Kidney (tissue), 14 donors: ENCODE results near the gene C9. TPM values are rescaled to one million over a fixed set of nuclear protein-coding genes. Genes with fewer than 3 reads are reported as not detected.
A peak's percentile ranks its signal among the peaks of the same experiment; 100 is the strongest.
"Not testable (repeated sequence)": the region's sequence is repeated elsewhere in the genome, so short reads cannot be mapped to it uniquely, and the experiment has no call there.

Source experiments
- DNase-seq, 5 donors: peaks; one replicate each; pipeline ENCODE4 v3.0.0-alpha.2; 2013 to 2020
- FAIRE-seq: peaks from 2 replicates; lab custom pipeline; 2012; peaks lifted over from hg19 to GRCh38; lab: Jason Lieb, UNC
- H3K27ac ChIP-seq, 2 donors: one replicate each; pipeline ENCODE4 v1.7.0; 2013; ENCODE audit warnings: low read depth in 2 of 2, low read length in 2 of 2, inconsistent platforms in 1 of 2
- H3K27me3 ChIP-seq: one replicate; pipeline ENCODE4 v1.7.1; 2013; ENCODE audit warnings: low read length, inconsistent platforms; ENCODE audit not compliant: control insufficient read depth, insufficient read depth
- H3K36me3 ChIP-seq, 3 donors: one replicate each; pipeline versions ENCODE4 v1.7.0 to v1.7.1; 2013; ENCODE audit warnings: low read length in 3 of 3, control low read depth in 1 of 3, inconsistent platforms in 1 of 3; ENCODE audit not compliant: insufficient read depth in 3 of 3, control insufficient read depth in 2 of 3
- H3K4me1 ChIP-seq, 3 donors: one replicate each; pipeline versions ENCODE4 v1.7.0 to v1.7.1; 2013; ENCODE audit warnings: low read length in 3 of 3, inconsistent platforms in 1 of 3, low read depth in 1 of 3; ENCODE audit not compliant: control insufficient read depth in 2 of 3, insufficient read depth in 2 of 3
- H3K4me3 ChIP-seq, 3 donors: one replicate each; pipeline versions ENCODE4 v1.7.0 to v1.8.1; 2013; ENCODE audit warnings: low read length in 3 of 3, control low read depth in 1 of 3, inconsistent platforms in 1 of 3
- H3K9ac ChIP-seq, 3 donors: one replicate each; pipeline versions ENCODE4 v1.7.0 to v1.7.1; 2013; ENCODE audit warnings: low read length in 3 of 3, control low read depth in 1 of 3, inconsistent platforms in 1 of 3
- H3K9me3 ChIP-seq, 3 donors: one replicate each; pipeline versions ENCODE4 v1.7.0 to v1.7.1; 2013; ENCODE audit warnings: low read length in 3 of 3, control low read depth in 1 of 3, inconsistent platforms in 1 of 3; ENCODE audit not compliant: control insufficient read depth in 2 of 3, insufficient read depth in 1 of 3
- intact Hi-C: fragments of 100-400 bp; cut with DNase I; formaldehyde crosslinking; loops from one replicate; pipeline ENCODE4 v1.11.1; 2022
- polyA plus RNA-seq: library from polyadenylated mRNA; stranded (reverse); fragments of 350-450 nt; fragmentation: Illumina TruSeq; extraction: RNeasy Lipid Tissue Mini Kit (QIAGEN cat#74804); gene quantifications from one replicate; pipeline ENCODE4 v1.2.3, GENCODE V29; 2014; ENCODE audit warnings: low read depth, low replicate concordance; ENCODE audit not compliant: insufficient read depth
- total RNA-seq: library from RNA; stranded (reverse); fragmentation: NEBNext Ultra II Directional; extraction: Animal tissue kit (Norgen Biotek cat#: 25700); gene quantifications from one replicate; pipeline ENCODE4 v1.2.1, GENCODE V29; 2021
- TF ChIP-seq, protein P1 (sequence below): IDR thresholded peaks from 3 replicates; pipeline ENCODE4 v1.5.1; 2012; ENCODE audit warnings: mild to moderate bottlenecking, moderate library complexity, borderline replicate concordance; ENCODE audit not compliant: insufficient read depth; ENCODE audit errors: extremely low read depth
- donor health status: control.
- donor health status: control.
- donor health status: control.
- donor health status: control.
- donor health status: control.
- donor health status: DM: yes; HTN: yes; CAD: no.
- donor health status: Normal renal cell carcinoma (clear cell type).

The C9 gene
- total and polyA plus RNA-seq, 2 donors from 2014 or later = 1.5 to 4.5 TPM

DNA sequence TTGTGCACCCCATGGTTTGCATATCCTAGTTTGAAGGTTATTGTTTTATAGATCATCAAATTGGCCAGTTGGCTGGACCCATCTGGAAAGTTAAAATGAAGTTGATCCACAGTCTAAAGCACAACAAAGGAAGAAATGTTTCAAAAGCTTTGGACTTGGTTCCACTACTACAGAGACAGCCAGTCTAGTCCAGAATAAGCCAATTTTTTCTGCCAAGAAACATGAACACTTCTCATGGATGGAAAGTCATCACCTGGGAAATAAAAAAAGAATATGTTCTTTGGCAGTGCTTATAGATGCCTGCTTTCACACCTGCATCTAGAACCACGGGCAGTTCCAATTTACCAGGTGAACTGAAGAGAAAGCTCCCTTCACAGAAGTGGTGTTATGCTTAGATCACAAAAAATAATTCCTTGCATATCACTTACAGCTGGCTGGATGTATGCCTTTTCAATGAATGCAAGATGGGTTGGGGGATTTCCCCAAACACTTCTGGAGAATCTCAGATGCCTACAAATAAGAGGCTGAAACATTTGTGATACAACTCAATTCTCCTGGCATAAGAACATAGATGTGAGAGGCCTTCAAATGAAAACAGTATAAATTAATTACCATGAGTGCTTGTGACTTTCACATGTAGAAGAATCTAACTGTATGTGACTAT is 26.9 kb downstream of the C9 start:
- no peaks in the 10 kb centered on the region for H3K36me3 ChIP-seq
- no peaks in the 10 kb centered on the region for H3K9me3 ChIP-seq
- FAIRE-seq (no peak), DNase-seq (no peak)
- H3K4me3 ChIP-seq = no peak overlapping the region
- no peak overlapping the region for H3K27ac ChIP-seq
- no peaks in the 10 kb centered on the region for H3K27me3 ChIP-seq
- TF ChIP-seq, protein P1, sequence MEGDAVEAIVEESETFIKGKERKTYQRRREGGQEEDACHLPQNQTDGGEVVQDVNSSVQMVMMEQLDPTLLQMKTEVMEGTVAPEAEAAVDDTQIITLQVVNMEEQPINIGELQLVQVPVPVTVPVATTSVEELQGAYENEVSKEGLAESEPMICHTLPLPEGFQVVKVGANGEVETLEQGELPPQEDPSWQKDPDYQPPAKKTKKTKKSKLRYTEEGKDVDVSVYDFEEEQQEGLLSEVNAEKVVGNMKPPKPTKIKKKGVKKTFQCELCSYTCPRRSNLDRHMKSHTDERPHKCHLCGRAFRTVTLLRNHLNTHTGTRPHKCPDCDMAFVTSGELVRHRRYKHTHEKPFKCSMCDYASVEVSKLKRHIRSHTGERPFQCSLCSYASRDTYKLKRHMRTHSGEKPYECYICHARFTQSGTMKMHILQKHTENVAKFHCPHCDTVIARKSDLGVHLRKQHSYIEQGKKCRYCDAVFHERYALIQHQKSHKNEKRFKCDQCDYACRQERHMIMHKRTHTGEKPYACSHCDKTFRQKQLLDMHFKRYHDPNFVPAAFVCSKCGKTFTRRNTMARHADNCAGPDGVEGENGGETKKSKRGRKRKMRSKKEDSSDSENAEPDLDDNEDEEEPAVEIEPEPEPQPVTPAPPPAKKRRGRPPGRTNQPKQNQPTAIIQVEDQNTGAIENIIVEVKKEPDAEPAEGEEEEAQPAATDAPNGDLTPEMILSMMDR = no peak
- no peaks in the 10 kb centered on the region for H3K4me1 ChIP-seq
- intact Hi-C loops = no loop called here
- no peak overlapping the region for H3K9ac ChIP-seq

DNA sequence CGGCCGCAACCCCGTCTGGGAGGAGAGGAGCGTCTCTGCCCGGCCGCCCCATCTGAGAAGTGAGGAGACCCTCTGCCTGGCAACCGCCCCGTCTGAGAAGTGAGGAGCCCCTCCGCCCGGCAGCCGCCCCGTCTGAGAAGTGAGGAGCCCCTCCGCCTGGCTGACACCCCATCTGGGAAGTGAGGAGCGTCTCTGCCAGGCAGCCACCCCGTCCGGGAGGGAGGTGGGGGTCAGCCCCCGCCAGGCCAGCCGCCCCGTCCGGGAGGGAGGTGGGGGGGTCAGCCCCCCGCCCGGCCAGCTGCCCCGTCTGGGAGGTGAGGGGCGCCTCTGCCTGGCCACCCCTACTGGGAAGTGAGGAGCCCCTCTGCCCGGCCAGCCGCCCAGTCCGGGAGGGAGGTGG is 30.0 kb downstream of the C9 start:
- DNase-seq, H3K4me1 ChIP-seq, H3K36me3 ChIP-seq, H3K4me3 ChIP-seq, intact Hi-C loops, FAIRE-seq, H3K9ac ChIP-seq, H3K27me3 ChIP-seq, H3K9me3 ChIP-seq, H3K27ac ChIP-seq: not testable (repeated sequence)

DNA sequence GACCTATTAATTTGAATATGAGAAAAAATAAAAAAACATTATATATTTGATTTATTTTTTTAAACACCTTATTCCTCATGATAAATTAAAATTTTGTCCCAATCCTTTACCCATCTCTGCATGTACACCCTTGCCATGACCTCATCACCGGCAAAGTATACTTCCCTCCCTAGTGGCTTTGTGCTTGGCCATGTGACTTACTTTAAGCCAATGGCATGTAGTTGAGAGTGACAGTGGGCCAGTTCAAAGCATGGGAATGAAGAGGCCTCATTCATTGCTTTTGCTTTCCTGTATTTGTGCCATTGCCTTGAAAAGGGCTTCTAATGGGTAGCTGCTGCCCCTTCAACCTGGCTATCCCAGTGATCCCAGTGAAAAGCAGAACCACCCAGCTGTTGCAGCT is 31.2 kb downstream of the C9 start:
- TF ChIP-seq, protein P1 = no peak
- Histone ChIP-seq H3K36me3 (no peaks in the 10 kb centered on the region), H3K4me1 (no peaks in the 10 kb centered on the region), H3K9ac (no peak overlapping the region), H3K4me3 (no peak overlapping the region), H3K27ac (no peak overlapping the region), H3K9me3 (no peaks in the 10 kb centered on the region), H3K27me3 (no peaks in the 10 kb centered on the region)
- FAIRE-seq (no peak), DNase-seq (no peak)
- intact Hi-C loops = no loop called here

DNA sequence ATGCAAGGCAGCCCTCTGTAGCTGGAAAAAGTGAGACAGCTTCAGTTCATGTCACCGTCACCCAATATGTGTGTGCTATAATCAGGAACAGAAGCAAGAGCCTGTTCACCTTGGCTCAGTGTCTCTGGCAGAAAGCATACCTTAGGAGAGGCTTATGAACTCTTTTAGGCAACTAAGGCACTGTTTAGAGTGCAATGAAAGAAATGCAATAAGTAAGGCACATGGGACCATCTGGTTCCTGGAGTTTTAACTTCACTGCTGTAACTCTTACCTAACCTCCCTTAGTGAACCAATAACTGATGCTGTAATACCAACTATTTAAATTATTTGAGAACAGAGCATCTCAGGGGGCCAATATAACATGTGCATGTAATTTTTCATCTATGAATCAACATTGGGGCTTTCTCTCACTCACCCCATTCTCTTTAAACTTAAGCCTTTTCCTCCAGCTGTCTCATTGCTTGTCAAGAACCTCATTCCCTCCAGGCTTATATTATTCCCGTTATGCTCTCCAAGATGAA is 32.4 kb downstream of the C9 start:
- H3K4me1 ChIP-seq = no peaks in the 10 kb centered on the region
- peak in 2 of 5 donors; percentile 1 to 3 for DNase-seq
- no peaks in the 10 kb centered on the region for H3K27me3 ChIP-seq
- no peaks in the 10 kb centered on the region for H3K36me3 ChIP-seq
- no peak for FAIRE-seq
- no peak overlapping the region for H3K4me3 ChIP-seq
- no peak overlapping the region for H3K27ac ChIP-seq
- H3K9ac ChIP-seq = no peak overlapping the region
- no peaks in the 10 kb centered on the region for H3K9me3 ChIP-seq
- TF ChIP-seq, protein P1 = no peak
- intact Hi-C loops = no loop called here
